ENCODE data around the gene TMEM45A.
"Not testable (repeated sequence)": the region's sequence is repeated elsewhere in the genome, so short reads cannot be mapped to it uniquely, and the experiment has no call there.

Gene TMEM45A

GRCh38 chr3:100577382-100578008 lies 85.1 kb downstream of the TMEM45A start:
- DNase-seq (ENCODE audit: low read depth), result no peak

- DNase-seq (ENCODE audit: low read depth), result no peak
Observed at GRCh38 chr3:100578646-100579045, 86.2 kb downstream of the TMEM45A start.

DNA sequence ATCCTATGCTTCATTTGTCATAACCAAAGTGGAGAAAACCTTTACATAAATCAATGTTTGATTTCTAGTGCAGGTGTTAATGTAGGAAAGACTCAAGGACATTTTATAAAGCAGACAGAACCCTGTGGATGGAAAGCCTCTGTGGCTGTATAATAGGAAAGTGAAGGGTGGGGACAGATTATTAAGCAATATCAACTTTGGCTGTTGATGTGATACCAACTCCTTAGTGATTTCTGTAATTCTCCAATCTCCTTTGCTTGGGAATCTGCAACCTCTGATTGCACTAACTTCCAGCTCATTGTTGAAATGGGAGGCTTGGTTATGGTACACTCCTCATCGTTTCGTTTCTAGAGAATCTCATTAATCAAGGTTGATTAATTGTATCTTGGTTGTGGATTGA lies 87.7 kb downstream of the TMEM45A start:
- no peak for DNase-seq (ENCODE audit: low read depth)

- DNase-seq (ENCODE audit: low read depth), result no peak
Observed at GRCh38 chr3:100581650-100582049, 89.2 kb downstream of the TMEM45A start.

- not testable (repeated sequence) for DNase-seq (ENCODE audit: low read depth)
Observed at GRCh38 chr3:100582157-100582556, 89.7 kb downstream of the TMEM45A start.

DNA sequence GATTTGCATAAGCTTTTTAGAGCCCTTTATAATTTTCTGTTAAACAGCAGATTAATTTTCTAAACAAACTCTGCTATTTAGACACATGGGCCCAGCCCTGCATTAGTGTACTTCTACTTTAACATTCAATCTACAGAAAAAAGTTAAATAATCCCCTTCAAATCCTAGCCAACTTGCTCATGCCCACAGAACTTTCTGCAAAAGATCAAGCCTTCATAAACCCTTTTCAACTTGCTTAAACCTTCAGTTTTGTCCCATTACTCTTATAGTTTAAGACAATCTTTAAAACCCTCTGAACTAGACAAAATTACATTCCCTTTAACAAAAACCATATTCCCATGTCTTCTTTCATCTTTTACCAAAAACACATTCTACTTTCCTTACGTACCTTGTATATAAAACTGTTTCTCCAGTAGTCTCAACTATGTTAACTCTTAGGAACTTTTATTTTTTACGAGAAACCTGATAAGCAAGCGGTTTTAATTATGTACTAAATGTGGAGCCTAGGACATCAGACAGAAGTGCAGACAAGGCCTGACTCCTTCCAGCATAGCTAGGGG lies 91.8 kb downstream of the TMEM45A start:
- DNase-seq (ENCODE audit: low read depth), result no peak

DNA sequence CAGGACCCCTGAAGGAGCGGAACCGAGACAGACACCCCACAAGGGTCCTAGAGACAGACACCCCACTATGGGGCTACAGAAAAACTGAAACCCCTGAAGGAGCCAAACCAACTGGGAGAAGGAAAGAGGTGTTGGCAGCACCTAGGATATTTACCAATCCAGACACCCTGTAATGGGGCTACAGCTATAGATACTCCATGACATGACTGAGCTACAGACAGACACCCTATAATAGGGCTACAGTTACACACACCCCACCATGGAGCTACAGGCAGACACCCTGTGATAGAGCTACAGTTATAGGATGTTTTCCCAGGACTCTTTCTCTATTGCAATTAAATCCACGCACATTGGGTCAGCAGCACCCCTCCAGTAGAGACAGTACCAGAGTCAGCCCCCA lies 94.4 kb downstream of the TMEM45A start:
- DNase-seq (ENCODE audit: low read depth), result no peak

GRCh38 chr3:100588251-100588650 lies 95.8 kb downstream of the TMEM45A start:
- no peak for DNase-seq (ENCODE audit: low read depth)

GRCh38 chr3:100590114-100590839 lies 97.9 kb downstream of the TMEM45A start:
- no peak for DNase-seq (ENCODE audit: low read depth)

- DNase-seq (ENCODE audit: low read depth), result no peak
Observed at GRCh38 chr3:100590840-100591147, 98.4 kb downstream of the TMEM45A start.

DNA sequence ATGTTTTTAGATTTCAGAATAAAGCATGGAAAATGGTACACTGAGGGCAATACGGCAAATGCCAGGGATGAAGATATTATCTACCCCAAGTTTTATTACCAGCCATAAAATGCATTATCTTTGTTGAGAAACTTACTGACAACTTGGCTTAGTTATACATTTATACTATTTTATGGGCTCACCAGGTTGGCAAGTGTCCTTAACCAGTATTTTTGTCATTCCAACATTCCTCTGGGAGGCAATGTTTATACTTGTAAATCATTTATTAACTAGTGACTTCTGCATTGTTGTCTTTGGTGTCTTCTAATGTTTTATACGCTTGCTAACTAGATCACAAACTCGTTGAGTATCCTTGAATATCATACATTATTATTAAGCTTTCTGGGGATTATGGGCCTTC lies 99.0 kb downstream of the TMEM45A start:
- DNase-seq (ENCODE audit: low read depth), result no peak

- DNase-seq (ENCODE audit: low read depth), result no peak
Observed at GRCh38 chr3:100600181-100601042, 108.0 kb downstream of the TMEM45A start.

GRCh38 chr3:100602506-100603444 lies 110.4 kb downstream of the TMEM45A start:
- no peak for DNase-seq (ENCODE audit: low read depth)

DNA sequence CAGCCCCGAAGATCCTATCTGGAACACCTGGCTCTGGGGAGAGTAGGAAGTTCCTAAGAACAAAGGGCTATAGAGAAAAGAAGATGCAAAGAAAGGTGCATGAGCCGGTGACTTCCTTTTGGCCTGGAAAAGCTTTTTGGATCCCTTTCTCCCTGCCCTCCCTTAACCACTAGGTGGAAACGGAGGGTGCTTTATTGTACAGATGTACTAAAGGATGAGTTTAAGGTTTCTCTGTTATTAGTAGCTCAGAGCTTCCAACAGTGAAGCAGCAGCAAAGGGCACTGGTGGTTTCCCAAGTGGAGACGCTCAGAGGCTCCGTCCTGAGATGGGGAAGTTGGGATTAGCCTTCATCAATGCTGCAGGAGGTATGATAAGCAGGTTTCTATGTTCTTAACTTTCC lies 111.0 kb downstream of the TMEM45A start:
- no peak for DNase-seq (ENCODE audit: low read depth)

- no peak for DNase-seq (ENCODE audit: low read depth)
Observed at GRCh38 chr3:100605358-100605757, 112.9 kb downstream of the TMEM45A start.

DNA sequence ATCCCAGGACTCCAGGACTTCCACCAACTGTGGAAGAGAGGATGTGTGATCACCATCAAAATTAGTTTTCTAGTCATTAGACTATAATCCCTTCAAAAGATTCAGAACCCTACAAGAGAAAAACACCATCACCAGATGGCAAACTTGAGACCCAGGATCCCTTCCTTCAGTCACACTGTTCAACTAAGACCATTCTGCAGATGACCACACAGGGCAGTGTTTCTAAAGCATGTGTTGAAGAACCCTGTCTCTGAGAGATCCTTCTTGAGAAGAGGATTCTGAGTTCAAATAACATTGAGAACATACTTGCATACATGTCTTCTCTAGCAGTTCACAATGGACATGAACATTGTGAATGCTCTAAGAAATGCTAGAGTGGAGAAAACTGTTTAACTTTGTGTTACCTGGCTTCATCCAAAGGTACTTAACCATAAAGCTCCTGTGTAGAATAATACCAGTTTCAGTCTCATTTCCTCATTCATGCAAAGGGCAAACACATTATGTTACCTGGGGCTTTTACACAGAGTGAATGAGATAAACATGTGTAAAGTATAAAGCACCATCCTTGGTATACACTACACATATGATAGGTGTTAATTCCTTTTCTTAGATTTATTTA lies 114.6 kb downstream of the TMEM45A start:
- DNase-seq (ENCODE audit: low read depth), result no peak

GRCh38 chr3:100609305-100609704 lies 116.9 kb downstream of the TMEM45A start, which contains the start of gene ADGRG7:
TSS of gene ADGRG7 (plus strand) at chr3:100609601. CDS start at chr3:100609857, 256 bp downstream.
- no peak for DNase-seq (ENCODE audit: low read depth)

DNA sequence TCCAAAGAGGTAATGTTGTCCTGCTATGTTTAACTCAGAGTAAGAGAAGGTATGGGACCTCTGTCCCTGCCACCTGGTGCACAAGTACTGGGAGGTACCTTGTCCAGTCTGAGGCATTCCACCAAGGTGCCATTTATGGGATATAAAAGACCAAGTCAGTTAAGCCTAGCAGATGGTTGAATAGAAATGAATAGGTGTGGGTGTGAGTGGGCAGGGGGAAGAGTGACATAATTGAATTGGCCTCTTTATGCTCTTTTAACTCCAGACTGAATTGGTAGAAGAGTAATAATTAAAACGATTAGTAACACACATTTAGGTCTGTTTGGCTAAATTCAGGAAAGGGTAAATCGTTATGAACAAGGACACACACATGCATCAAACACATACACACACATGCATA lies 117.5 kb downstream of the TMEM45A start:
- no peak for DNase-seq (ENCODE audit: low read depth)

GRCh38 chr3:100611221-100611620 lies 118.8 kb downstream of the TMEM45A start:
- DNase-seq (ENCODE audit: low read depth), result no peak

DNA sequence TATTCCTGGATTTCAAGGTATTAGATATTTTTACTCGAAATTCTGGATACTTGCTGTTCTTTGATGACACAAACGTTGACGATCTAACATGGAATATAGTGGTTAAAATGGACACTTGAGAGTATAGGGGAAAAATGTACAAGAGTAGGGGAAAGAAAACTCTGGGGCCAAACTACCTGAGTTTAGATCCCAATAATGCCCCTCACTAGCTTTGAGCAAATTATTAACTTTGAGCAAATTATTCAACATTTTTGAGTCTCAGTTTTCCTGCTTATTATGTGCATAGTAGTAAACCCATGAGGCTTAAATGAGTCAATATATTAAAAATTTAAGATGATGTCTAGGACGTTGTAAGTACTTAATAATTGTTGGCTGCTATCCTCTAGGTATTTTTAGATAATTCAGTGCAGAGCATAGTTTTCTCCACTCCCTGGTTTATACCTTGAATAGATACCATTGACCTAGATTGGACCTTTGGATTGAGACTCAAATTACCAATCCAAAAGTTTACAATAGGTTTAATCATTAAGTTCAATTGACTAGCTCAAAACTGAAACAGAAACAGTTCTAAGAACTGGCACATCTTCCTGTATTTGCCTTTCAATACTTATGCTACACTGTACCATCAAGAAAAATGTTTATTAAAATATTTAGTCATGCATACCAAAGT lies 121.4 kb downstream of the TMEM45A start:
- DNase-seq (ENCODE audit: low read depth), result no peak

DNA sequence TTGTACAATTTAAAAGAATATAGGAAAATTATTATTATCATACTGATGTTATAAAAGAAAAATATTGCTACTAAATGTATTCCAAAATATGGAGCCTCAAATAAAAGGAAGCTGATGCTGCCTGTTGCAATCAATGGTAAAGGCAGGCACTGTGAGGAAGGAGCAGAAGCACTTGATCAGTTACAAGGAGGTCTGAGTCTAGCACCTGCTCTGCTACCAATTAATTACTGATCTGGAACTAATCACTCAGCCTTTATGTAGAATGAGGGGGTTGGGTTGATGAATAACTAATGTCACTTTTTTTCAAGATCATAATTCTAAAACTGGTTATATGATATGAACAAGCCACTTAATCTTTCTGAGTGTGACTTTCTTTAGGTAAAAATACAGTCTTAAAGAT lies 122.5 kb downstream of the TMEM45A start:
- DNase-seq (ENCODE audit: low read depth), result no peak

Data from T-helper 22 cell (primary cell).